Loucy (cell line): Measurements from ENCODE around the gene FOXK1.

Experiments
- H2AFZ ChIP-seq: fragments of 200-600 bp; sonication (generic); 2 replicates; pipeline ENCODE4 v1.6.0; 2016; ENCODE audit warnings: antibody characterized with exemption, mild to moderate bottlenecking, low read length, moderate library complexity
- H3F3A ChIP-seq: fragments of 200-600 bp; 2 replicates; pipeline ENCODE4 v1.6.0; 2016; ENCODE audit warnings: antibody characterized with exemption, low read depth, mild to moderate bottlenecking
- H3K27me3 ChIP-seq: fragments of 200-600 bp; sonication (generic); 2 replicates; pipeline ENCODE4 v1.6.1; 2014; ENCODE audit warnings: low read length, mild to moderate bottlenecking; ENCODE audit not compliant: insufficient read depth, poor library complexity, severe bottlenecking
- H3K36me3 ChIP-seq: fragments of 200-600 bp; sonication (generic); 2 replicates; pipeline ENCODE4 v1.6.1; 2016; ENCODE audit warnings: low read length; ENCODE audit not compliant: insufficient read depth
- H3K4me1 ChIP-seq: fragments of 200-600 bp; sonication (generic); 2 replicates; pipeline ENCODE4 v1.5.1; 2014; ENCODE audit warnings: low read length, mild to moderate bottlenecking; ENCODE audit not compliant: insufficient read depth, poor library complexity, severe bottlenecking
- H3K4me2 ChIP-seq: fragments of 200-600 bp; sonication (generic); 2 replicates; pipeline ENCODE4 v1.6.0; 2014; ENCODE audit warnings: antibody characterized with exemption, low read length, low read depth, mild to moderate bottlenecking; ENCODE audit not compliant: poor library complexity, severe bottlenecking
- H3K4me3 ChIP-seq: fragments of 200-600 bp; sonication (generic); 2 replicates; pipeline ENCODE4 v1.5.1; 2014; ENCODE audit warnings: low read length, mild to moderate bottlenecking, mixed read lengths; ENCODE audit not compliant: poor library complexity, severe bottlenecking
- H3K79me2 ChIP-seq: fragments of 200-600 bp; sonication (generic); 2 replicates; pipeline ENCODE4 v1.6.1; 2014; ENCODE audit warnings: low read length; ENCODE audit not compliant: insufficient read depth
- H3K9ac ChIP-seq: fragments of 200-600 bp; sonication (generic); 2 replicates; pipeline ENCODE4 v1.6.0; 2014; ENCODE audit warnings: mild to moderate bottlenecking, low read depth, low read length, moderate library complexity; ENCODE audit not compliant: poor library complexity, severe bottlenecking
- H3K9me2 ChIP-seq: fragments of 200-600 bp; sonication (generic); replicated peaks from 2 replicates; pipeline ENCODE4 v1.6.1; 2016; ENCODE audit warnings: low read depth, low read length, mixed read lengths
- H3K9me3 ChIP-seq: fragments of 200-600 bp; sonication (generic); 2 replicates; pipeline ENCODE4 v1.6.1; 2014; ENCODE audit warnings: mild to moderate bottlenecking, antibody characterized with exemption, low read length, low read depth; ENCODE audit not compliant: insufficient read depth
- H4K20me1 ChIP-seq: fragments of 200-600 bp; sonication (generic); 2 replicates; pipeline ENCODE4 v1.6.0; 2014; ENCODE audit warnings: antibody characterized with exemption, low read length, mild to moderate bottlenecking; ENCODE audit not compliant: insufficient read depth, poor library complexity, severe bottlenecking
- EZH2phosphoT487 ChIP-seq: fragments of 200-600 bp; IDR thresholded peaks from 2 replicates; pipeline ENCODE4 v1.6.1; 2018; ENCODE audit warnings: antibody characterized with exemption, mild to moderate bottlenecking, moderate library complexity, borderline replicate concordance
- TF ChIP-seq, protein P1 (sequence below): fragments of 200-600 bp; sonication (generic); conservative IDR thresholded peaks from 2 replicates; pipeline ENCODE4 v1.5.1; 2014; ENCODE audit warnings: mild to moderate bottlenecking, antibody characterized with exemption, low read length

FOXK1 gene

DNA sequence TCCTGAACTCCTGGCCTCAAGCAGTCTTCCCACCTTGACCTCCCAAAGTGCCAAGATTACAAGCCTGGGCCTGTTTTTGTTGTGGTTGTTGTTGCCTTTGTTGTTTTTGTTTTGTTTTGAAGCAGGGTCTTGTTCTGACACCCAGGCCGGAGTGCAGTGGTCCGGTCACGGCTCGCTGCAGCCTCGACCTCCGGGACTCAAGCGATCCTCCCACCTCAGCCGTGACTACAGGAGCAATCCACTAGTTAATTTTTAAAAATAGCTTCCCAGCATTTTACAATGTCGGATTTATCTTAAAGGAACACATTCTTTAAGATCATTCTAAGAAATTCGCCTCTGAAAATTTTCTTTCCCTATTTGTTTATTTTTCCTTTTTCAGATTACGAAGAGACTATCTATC, 65.7 kb downstream of the FOXK1 start:
- peaks cover 4% of the 10 kb centered on the region; the same call in 1 of the 2 replicates for H3K79me2 ChIP-seq
- no peaks in the 10 kb centered on the region for H3F3A ChIP-seq
- TF ChIP-seq, protein P1, sequence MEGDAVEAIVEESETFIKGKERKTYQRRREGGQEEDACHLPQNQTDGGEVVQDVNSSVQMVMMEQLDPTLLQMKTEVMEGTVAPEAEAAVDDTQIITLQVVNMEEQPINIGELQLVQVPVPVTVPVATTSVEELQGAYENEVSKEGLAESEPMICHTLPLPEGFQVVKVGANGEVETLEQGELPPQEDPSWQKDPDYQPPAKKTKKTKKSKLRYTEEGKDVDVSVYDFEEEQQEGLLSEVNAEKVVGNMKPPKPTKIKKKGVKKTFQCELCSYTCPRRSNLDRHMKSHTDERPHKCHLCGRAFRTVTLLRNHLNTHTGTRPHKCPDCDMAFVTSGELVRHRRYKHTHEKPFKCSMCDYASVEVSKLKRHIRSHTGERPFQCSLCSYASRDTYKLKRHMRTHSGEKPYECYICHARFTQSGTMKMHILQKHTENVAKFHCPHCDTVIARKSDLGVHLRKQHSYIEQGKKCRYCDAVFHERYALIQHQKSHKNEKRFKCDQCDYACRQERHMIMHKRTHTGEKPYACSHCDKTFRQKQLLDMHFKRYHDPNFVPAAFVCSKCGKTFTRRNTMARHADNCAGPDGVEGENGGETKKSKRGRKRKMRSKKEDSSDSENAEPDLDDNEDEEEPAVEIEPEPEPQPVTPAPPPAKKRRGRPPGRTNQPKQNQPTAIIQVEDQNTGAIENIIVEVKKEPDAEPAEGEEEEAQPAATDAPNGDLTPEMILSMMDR: no peak
- TF ChIP-seq EZH2phosphoT487: no peak
- H2AFZ ChIP-seq: no peak overlapping the region
- H4K20me1 ChIP-seq: no peaks in the 10 kb centered on the region
- H3K9me3 ChIP-seq: no peaks in the 10 kb centered on the region
- H3K9me2 ChIP-seq: no peaks in the 10 kb centered on the region
- peaks cover 28% of the 10 kb centered on the region; the same call in 1 of the 2 replicates for H3K36me3 ChIP-seq
- H3K4me2 ChIP-seq: no peak overlapping the region
- H3K4me1 ChIP-seq: no peaks in the 10 kb centered on the region
- no peak overlapping the region for H3K4me3 ChIP-seq
- H3K9ac ChIP-seq: no peak overlapping the region
- H3K27me3 ChIP-seq: no peaks in the 10 kb centered on the region

DNA sequence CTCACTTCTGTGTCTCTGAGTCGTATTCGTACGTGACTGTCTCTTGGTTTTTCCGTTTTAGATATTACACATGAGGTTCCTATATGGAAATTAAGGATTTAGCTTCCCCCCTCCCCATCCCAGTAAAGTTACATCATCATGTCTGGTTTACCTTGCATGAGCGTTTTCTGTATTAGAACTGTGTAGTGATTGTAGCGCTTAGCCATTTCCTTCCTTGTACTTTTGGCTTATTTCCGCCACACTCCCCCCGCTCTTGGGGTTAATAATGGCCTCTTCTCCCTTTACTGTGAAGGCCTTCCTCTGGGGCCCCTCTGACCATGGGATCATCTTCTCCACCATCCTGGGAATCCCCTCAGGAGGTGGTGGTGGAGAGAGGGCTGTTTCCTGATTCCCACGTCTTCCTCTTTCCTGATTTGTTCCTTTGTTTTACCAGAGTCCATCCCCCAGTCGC, 66.2 kb downstream of the FOXK1 start:
- H3K9me2 ChIP-seq: no peaks in the 10 kb centered on the region
- no peak overlapping the region for H3K9ac ChIP-seq
- no peak overlapping the region for H2AFZ ChIP-seq
- H3F3A ChIP-seq: no peaks in the 10 kb centered on the region
- H3K4me1 ChIP-seq: no peaks in the 10 kb centered on the region
- peaks cover 23% of the 10 kb centered on the region; the same call in 1 of the 2 replicates for H3K36me3 ChIP-seq
- H3K4me2 ChIP-seq: no peak overlapping the region
- TF ChIP-seq, protein P1: no peak
- TF ChIP-seq EZH2phosphoT487: no peak
- no peaks in the 10 kb centered on the region for H3K9me3 ChIP-seq
- H3K4me3 ChIP-seq: no peak overlapping the region
- no peaks in the 10 kb centered on the region for H3K27me3 ChIP-seq
- peaks cover 2% of the 10 kb centered on the region for H4K20me1 ChIP-seq
- H3K79me2 ChIP-seq: peaks cover 4% of the 10 kb centered on the region; the same call in 1 of the 2 replicates

DNA sequence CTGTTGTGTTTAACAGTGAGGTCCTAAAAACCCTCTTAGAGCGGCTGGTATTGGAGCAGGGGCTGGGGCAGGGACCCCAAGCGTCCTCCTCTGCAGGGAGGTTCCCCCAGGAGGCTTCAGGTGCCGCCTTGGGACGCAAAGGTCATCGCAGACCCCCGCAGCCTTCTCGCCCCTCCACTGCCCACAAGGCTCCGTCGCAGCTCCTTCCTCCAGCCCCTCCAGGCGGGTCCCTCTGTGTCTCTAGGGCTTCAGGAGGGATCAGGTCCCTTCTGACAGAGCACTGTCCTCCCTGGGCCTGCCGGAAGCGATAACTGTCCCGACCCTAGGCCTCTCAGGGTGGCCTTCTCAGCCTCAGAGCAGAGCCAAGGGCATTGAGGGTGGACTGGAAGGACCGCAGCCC, 67.3 kb downstream of the FOXK1 start:
- peaks cover 20% of the 10 kb centered on the region; the same call in 1 of the 2 replicates for H3K36me3 ChIP-seq
- no peak overlapping the region for H3K4me2 ChIP-seq
- no peak overlapping the region for H3K9ac ChIP-seq
- no peaks in the 10 kb centered on the region for H3K9me3 ChIP-seq
- peaks cover 7% of the 10 kb centered on the region for H4K20me1 ChIP-seq
- H3K9me2 ChIP-seq: no peaks in the 10 kb centered on the region
- no peak overlapping the region for H2AFZ ChIP-seq
- no peaks in the 10 kb centered on the region for H3F3A ChIP-seq
- H3K4me1 ChIP-seq: no peaks in the 10 kb centered on the region
- peaks cover 4% of the 10 kb centered on the region; the same call in 1 of the 2 replicates for H3K79me2 ChIP-seq
- no peaks in the 10 kb centered on the region for H3K27me3 ChIP-seq
- TF ChIP-seq EZH2phosphoT487: no peak
- TF ChIP-seq, protein P1: no peak
- no peak overlapping the region for H3K4me3 ChIP-seq
